GM23338 (cell line): ENCODE results near the gene GPC5. TPM values are rescaled to one million over a fixed set of nuclear protein-coding genes. Genes with fewer than 3 reads are reported as not detected.

Experiments used
- ATAC-seq: fragments of 200-7000 bp; cut with Tn5 transposase; 3 replicates; pipeline ENCODE4 v1.9.1; 2020
- DNase-seq: peaks from one replicate; pipeline ENCODE4 v3.0.0-alpha.2; 2015; ENCODE audit warnings: low spot score
- H2AFZ ChIP-seq: fragments of 200-600 bp; sonication (generic); 2 replicates; pipeline ENCODE4 v1.8.0; 2016; ENCODE audit warnings: antibody characterized with exemption, mild to moderate bottlenecking, moderate library complexity
- H3F3A ChIP-seq: fragments of 200-600 bp; sonication (generic); replicated peaks from 2 replicates; pipeline ENCODE4 v1.8.0; 2017; ENCODE audit warnings: antibody characterized with exemption, mixed run types, low read depth
- H3K27ac ChIP-seq: fragments of 200-600 bp; sonication (generic); 2 replicates; pipeline ENCODE4 v1.6.1; 2016; ENCODE audit warnings: low read depth
- H3K27me3 ChIP-seq: fragments of 200-600 bp; sonication (generic); 2 replicates; pipeline ENCODE4 v1.8.0; 2016; ENCODE audit warnings: mild to moderate bottlenecking, mixed run types, moderate library complexity; ENCODE audit not compliant: insufficient read depth
- H3K36me3 ChIP-seq: fragments of 200-600 bp; sonication (generic); 2 replicates; pipeline ENCODE4 v1.8.0; 2016; ENCODE audit warnings: mild to moderate bottlenecking; ENCODE audit not compliant: insufficient read depth
- H3K4me1 ChIP-seq: fragments of 200-600 bp; sonication (generic); 2 replicates; pipeline ENCODE4 v1.8.0; 2016; ENCODE audit warnings: mild to moderate bottlenecking, moderate library complexity; ENCODE audit not compliant: insufficient read depth
- H3K4me2 ChIP-seq: fragments of 200-600 bp; sonication (generic); 2 replicates; pipeline ENCODE4 v1.7.1; 2017; ENCODE audit warnings: mixed run types
- H3K4me3 ChIP-seq: fragments of 200-600 bp; sonication (generic); 2 replicates; pipeline ENCODE4 v1.6.1; 2016; ENCODE audit warnings: mixed run types
- H3K79me2 ChIP-seq: fragments of 200-600 bp; sonication (generic); replicated peaks from 2 replicates; pipeline ENCODE4 v1.8.0; 2017; ENCODE audit warnings: mild to moderate bottlenecking; ENCODE audit not compliant: insufficient read depth
- H3K9me2 ChIP-seq: fragments of 200-600 bp; sonication (generic); 2 replicates; pipeline ENCODE4 v1.8.0; 2017; ENCODE audit not compliant: insufficient read depth
- H4K20me1 ChIP-seq: fragments of 200-600 bp; sonication (generic); replicated peaks from 2 replicates; pipeline ENCODE4 v1.8.0; 2017; ENCODE audit warnings: mild to moderate bottlenecking; ENCODE audit not compliant: insufficient read depth
- H3K27ac Mint-ChIP-seq: 2 replicates; pipeline ENCODE4 v1.8.0; 2020; ENCODE audit warnings: inconsistent platforms, mild to moderate bottlenecking, moderate library complexity, mixed read lengths
- H3K27me3 Mint-ChIP-seq: 3 replicates; pipeline ENCODE4 v1.8.0; 2022; ENCODE audit warnings: low read depth, mild to moderate bottlenecking, moderate library complexity, mixed read lengths, inconsistent platforms; ENCODE audit not compliant: insufficient read depth, poor library complexity
- H3K36me3 Mint-ChIP-seq: 3 replicates; pipeline ENCODE4 v1.8.0; 2021; ENCODE audit warnings: low read depth, mild to moderate bottlenecking, inconsistent platforms, moderate library complexity, mixed read lengths
- H3K4me1 Mint-ChIP-seq: 3 replicates; pipeline ENCODE4 v1.8.0; 2020; ENCODE audit warnings: mild to moderate bottlenecking, inconsistent platforms, mixed read lengths
- H3K4me3 Mint-ChIP-seq: 3 replicates; pipeline ENCODE4 v1.8.0; 2021; ENCODE audit warnings: moderate library complexity, mild to moderate bottlenecking, inconsistent platforms, mixed read lengths
- H3K9me3 Mint-ChIP-seq: 3 replicates; pipeline ENCODE4 v1.8.0; 2020; ENCODE audit warnings: moderate library complexity, mild to moderate bottlenecking, inconsistent platforms, mixed read lengths
- CTCF ChIP-seq, 2 experiments: fragments of 200-600 bp in 1 of 2; sonication (generic) in 1 of 2; conservative IDR thresholded peaks; 2 replicates each; pipeline versions ENCODE4 v1.5.1 to v1.6.1; 2016 to 2017; ENCODE audit warnings: antibody characterized with exemption in 2 of 2, low read depth in 2 of 2, mild to moderate bottlenecking in 2 of 2, moderate library complexity in 1 of 2
- EZH2phosphoT487 ChIP-seq: fragments of 200-600 bp; sonication (generic); IDR thresholded peaks from one replicate; pipeline ENCODE4 v1.8.1; 2018; ENCODE audit warnings: antibody characterized with exemption; ENCODE audit not compliant: unreplicated experiment
- NANOG ChIP-seq: IDR thresholded peaks from 2 replicates; pipeline ENCODE4 v1.6.1; 2016; ENCODE audit warnings: antibody characterized with exemption, borderline replicate concordance
- ZNF462 ChIP-seq: fragments of 250-450 bp; sonication (Bioruptor Pico); IDR thresholded peaks from 2 replicates; pipeline ENCODE4 v1.5.0; 2020; ENCODE audit warnings: mild to moderate bottlenecking, moderate library complexity
- polyA plus RNA-seq: library from polyadenylated mRNA; unstranded; fragments of >200 nt; fragmentation: Nextera tagmentation; extraction: Ambion mirVana; gene quantifications from 2 replicates; pipeline ENCODE4 v1.2.1, GENCODE V29; 2016
- total RNA-seq: library from RNA; depleted of rRNA; stranded (reverse); fragments of >200 nt; shearing (Covaris generic); gene quantifications from 2 replicates; pipeline ENCODE4 v1.2.3, GENCODE V29; 2014
- TF ChIP-seq, protein P1 (sequence below): IDR thresholded peaks from one replicate; pipeline ENCODE4 v1.6.1; 2018; ENCODE audit warnings: antibody characterized with exemption; ENCODE audit not compliant: unreplicated experiment
- TF ChIP-seq, protein P2 (sequence below): IDR thresholded peaks from 2 replicates; pipeline ENCODE4 v1.6.1; 2016; ENCODE audit warnings: antibody characterized with exemption

The GPC5 gene
- total and polyA plus RNA-seq, 2 experiments from 2014 or later: 0.95 to 1.1 TPM

- TF ChIP-seq, protein P1, sequence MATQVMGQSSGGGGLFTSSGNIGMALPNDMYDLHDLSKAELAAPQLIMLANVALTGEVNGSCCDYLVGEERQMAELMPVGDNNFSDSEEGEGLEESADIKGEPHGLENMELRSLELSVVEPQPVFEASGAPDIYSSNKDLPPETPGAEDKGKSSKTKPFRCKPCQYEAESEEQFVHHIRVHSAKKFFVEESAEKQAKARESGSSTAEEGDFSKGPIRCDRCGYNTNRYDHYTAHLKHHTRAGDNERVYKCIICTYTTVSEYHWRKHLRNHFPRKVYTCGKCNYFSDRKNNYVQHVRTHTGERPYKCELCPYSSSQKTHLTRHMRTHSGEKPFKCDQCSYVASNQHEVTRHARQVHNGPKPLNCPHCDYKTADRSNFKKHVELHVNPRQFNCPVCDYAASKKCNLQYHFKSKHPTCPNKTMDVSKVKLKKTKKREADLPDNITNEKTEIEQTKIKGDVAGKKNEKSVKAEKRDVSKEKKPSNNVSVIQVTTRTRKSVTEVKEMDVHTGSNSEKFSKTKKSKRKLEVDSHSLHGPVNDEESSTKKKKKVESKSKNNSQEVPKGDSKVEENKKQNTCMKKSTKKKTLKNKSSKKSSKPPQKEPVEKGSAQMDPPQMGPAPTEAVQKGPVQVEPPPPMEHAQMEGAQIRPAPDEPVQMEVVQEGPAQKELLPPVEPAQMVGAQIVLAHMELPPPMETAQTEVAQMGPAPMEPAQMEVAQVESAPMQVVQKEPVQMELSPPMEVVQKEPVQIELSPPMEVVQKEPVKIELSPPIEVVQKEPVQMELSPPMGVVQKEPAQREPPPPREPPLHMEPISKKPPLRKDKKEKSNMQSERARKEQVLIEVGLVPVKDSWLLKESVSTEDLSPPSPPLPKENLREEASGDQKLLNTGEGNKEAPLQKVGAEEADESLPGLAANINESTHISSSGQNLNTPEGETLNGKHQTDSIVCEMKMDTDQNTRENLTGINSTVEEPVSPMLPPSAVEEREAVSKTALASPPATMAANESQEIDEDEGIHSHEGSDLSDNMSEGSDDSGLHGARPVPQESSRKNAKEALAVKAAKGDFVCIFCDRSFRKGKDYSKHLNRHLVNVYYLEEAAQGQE: no peak
- no peak for TF ChIP-seq CTCF (conservative IDR thresholded peaks at IDR 0.05; ENCODE audit: low read depth in 2 of 2)
- TF ChIP-seq, protein P2, sequence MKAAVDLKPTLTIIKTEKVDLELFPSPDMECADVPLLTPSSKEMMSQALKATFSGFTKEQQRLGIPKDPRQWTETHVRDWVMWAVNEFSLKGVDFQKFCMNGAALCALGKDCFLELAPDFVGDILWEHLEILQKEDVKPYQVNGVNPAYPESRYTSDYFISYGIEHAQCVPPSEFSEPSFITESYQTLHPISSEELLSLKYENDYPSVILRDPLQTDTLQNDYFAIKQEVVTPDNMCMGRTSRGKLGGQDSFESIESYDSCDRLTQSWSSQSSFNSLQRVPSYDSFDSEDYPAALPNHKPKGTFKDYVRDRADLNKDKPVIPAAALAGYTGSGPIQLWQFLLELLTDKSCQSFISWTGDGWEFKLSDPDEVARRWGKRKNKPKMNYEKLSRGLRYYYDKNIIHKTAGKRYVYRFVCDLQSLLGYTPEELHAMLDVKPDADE: no peak
Observed at GRCh38 chr13:92838786-92839185, 1440.4 kb downstream of the GPC5 start (continued).

DNA sequence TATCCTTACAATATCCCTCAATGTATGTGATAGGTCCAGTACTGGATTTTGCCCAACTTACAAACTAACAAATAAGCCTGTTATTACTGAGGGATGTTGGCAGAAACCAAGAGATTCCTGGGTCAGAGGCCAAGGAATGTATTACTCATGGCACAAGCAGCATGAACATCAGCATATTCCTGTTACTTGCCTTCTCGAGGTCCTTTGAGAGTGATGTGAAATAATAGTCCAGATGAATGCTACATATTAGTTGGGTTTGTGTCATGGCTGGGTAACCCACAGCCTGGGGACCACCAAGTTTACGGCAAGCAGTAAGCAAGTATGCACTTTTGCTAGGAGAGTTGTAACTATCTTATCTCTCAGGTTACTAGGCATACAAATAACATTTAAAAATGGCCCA is 1443.7 kb downstream of the GPC5 start:
- Histone ChIP-seq H3F3A (no peaks in the 10 kb centered on the region), H3K4me3 (no peak overlapping the region), H3K36me3 (no peaks in the 10 kb centered on the region), H3K27me3 (no peaks in the 10 kb centered on the region), H3K4me2 (no peak overlapping the region), H3K9me2 (no peaks in the 10 kb centered on the region), H2AFZ (no peak overlapping the region), H3K79me2 (no peaks in the 10 kb centered on the region), H3K4me1 (peaks cover 2% of the 10 kb centered on the region), H4K20me1 (no peaks in the 10 kb centered on the region), H3K27ac (no peak overlapping the region)
- no peaks in the 10 kb centered on the region for H3K27me3 Mint-ChIP-seq
- H3K27ac Mint-ChIP-seq: no peak overlapping the region
- ATAC-seq: no peak
- no peak for DNase-seq
- H3K36me3 Mint-ChIP-seq: no peaks in the 10 kb centered on the region
- peaks cover 3% of the 10 kb centered on the region; the same call in 2 of the 3 replicates for H3K4me1 Mint-ChIP-seq
- no peaks in the 10 kb centered on the region for H3K9me3 Mint-ChIP-seq
- no peak overlapping the region for H3K4me3 Mint-ChIP-seq
- TF ChIP-seq, protein P1: no peak
- TF ChIP-seq ZNF462 (CRISPR knock-in tag) (no peak), EZH2phosphoT487 (no peak), NANOG (no peak)
- TF ChIP-seq, protein P2: no peak
